Panc1 (cell line): ENCODE results near the gene HTT. TPM values are rescaled to one million over a fixed set of nuclear protein-coding genes. Genes with fewer than 3 reads are reported as not detected.

Experiments used
- ATAC-seq: fragments of 200-7000 bp; cut with Tn5 transposase; 2 replicates; pipeline ENCODE4 v1.9.1; 2020; ENCODE audit warnings: mild to moderate bottlenecking, moderate library complexity
- BruUV-seq: library from RNA; stranded (reverse); fragments of 400-500 nt; replicated peaks from 2 replicates; lab custom pipeline; 2021; lab: Mats Ljungman, UMichigan
- CTCF ChIA-PET: fragments of 300-600 bp; sonication (Branson Sonifier 250); formaldehyde crosslinking; loops from one replicate; lab custom pipeline; 2022; ENCODE audit warnings: antibody characterized with exemption; lab: Charles Lee
- POLR2A ChIA-PET: fragments of 300-600 bp; sonication (Branson Sonifier 250); formaldehyde crosslinking; loops from one replicate; lab custom pipeline; 2022; ENCODE audit warnings: antibody characterized with exemption; lab: Charles Lee
- DNase-seq: peaks from one replicate; pipeline ENCODE4 v3.0.0-alpha.2; 2010; ENCODE audit warnings: low read depth, low spot score
- H3K27ac ChIP-seq: 2 replicates; pipeline ENCODE4 v1.5.1; 2011; ENCODE audit warnings: mild to moderate bottlenecking, low read length, inconsistent platforms
- H3K27me3 ChIP-seq: fragments of 200-500 bp; sonication (Bioruptor generic); 2 replicates; pipeline ENCODE4 v1.6.0; 2014; ENCODE audit warnings: low read length, inconsistent platforms; ENCODE audit not compliant: control insufficient read depth, insufficient read depth
- H3K36me3 ChIP-seq: fragments of 200-500 bp; sonication (Bioruptor generic); 2 replicates; pipeline ENCODE4 v1.5.1; 2014; ENCODE audit warnings: inconsistent platforms, mild to moderate bottlenecking, low read length, moderate library complexity; ENCODE audit not compliant: control insufficient read depth, insufficient read depth
- H3K4me1 ChIP-seq: 2 replicates; pipeline ENCODE4 v1.5.1; 2011; ENCODE audit warnings: inconsistent platforms, mild to moderate bottlenecking, low read length, moderate library complexity; ENCODE audit not compliant: control insufficient read depth, insufficient read depth
- H3K4me3 ChIP-seq, 2 experiments: 2 replicates each; pipeline ENCODE4 v1.5.1; 2011 to 2012; ENCODE audit warnings: low read depth in 2 of 2, low read length in 2 of 2, mild to moderate bottlenecking in 2 of 2, inconsistent platforms in 1 of 2, moderate library complexity in 1 of 2
- H3K9me3 ChIP-seq: fragments of 200-500 bp; sonication (Bioruptor generic); 2 replicates; pipeline ENCODE4 v1.5.1; 2014; ENCODE audit warnings: low read depth, mild to moderate bottlenecking, inconsistent platforms, low read length, moderate library complexity; ENCODE audit not compliant: control insufficient read depth, insufficient read depth
- POLR2AphosphoS5 ChIP-seq: IDR thresholded peaks from 2 replicates; pipeline ENCODE4 v1.6.1; 2012; ENCODE audit warnings: mild to moderate bottlenecking, low read depth, low read length, moderate library complexity
- REST ChIP-seq, 2 experiments: IDR thresholded peaks; 2 replicates each; pipeline ENCODE4 v1.6.1; 2011 to 2012; ENCODE audit warnings: low read depth in 2 of 2, control low read depth in 1 of 2, low read length in 1 of 2, mild to moderate bottlenecking in 1 of 2, moderate library complexity in 1 of 2; ENCODE audit not compliant: insufficient read depth in 1 of 2
- SIN3A ChIP-seq: IDR thresholded peaks from 2 replicates; pipeline ENCODE4 v1.6.1; 2012; ENCODE audit warnings: low read depth, mild to moderate bottlenecking, low read length, moderate library complexity, borderline replicate concordance; ENCODE audit not compliant: insufficient read depth
- TCF7L2 ChIP-seq: IDR thresholded peaks from 2 replicates; pipeline ENCODE4 v1.6.1; 2011; ENCODE audit warnings: mild to moderate bottlenecking, low read depth, low read length, inconsistent platforms
- in situ Hi-C: cut with HindIII; loops from 2 replicates; pipeline ENCODE4 v1.10.0; 2016; ENCODE audit warnings: low sequenced_read_pairs, low pct_unique_long_range_greater_than_20kb
- intact Hi-C: fragments of 100-400 bp; cut with micrococcal nuclease; formaldehyde crosslinking; loops from one replicate; pipeline ENCODE4 v1.10.0; 2022; ENCODE audit not compliant: unreplicated experiment
- total RNA-seq: library from RNA; stranded (reverse); gene quantifications from one replicate; pipeline ENCODE4 v1.2.1, GENCODE V29; 2021; ENCODE audit not compliant: unreplicated experiment
- TF ChIP-seq, protein P1 (sequence below): fragments of 450-650 bp; IDR thresholded peaks from 2 replicates; pipeline ENCODE4 v1.5.1; 2017; ENCODE audit warnings: mild to moderate bottlenecking

HTT gene
- total RNA-seq, 1 experiment from 2014 or later, result 24.7 TPM

GRCh38 chr4:3239303-3239702, 164.8 kb downstream of the HTT start:
- ATAC-seq (no peak), DNase-seq (no peak)
- Histone ChIP-seq H3K4me3 (no peak overlapping the region), H3K27ac (no peak overlapping the region), H3K9me3 (no peaks in the 10 kb centered on the region), H3K4me1 (no peaks in the 10 kb centered on the region), H3K27me3 (no peaks in the 10 kb centered on the region), H3K36me3 (no peaks in the 10 kb centered on the region)
- ChIA-PET CTCF (no interaction called here), POLR2A (no interaction called here)
- intact Hi-C loops, result no loop called here
- in situ Hi-C loops, result no loop called here
- TF ChIP-seq SIN3A, result no peak
- TF ChIP-seq REST (IDR thresholded peaks at IDR 0.05; ENCODE audit: insufficient read depth in 1 of 2, low read depth in 2 of 2, low read length in 1 of 2), result no peak
- no peak for TF ChIP-seq POLR2AphosphoS5
- TF ChIP-seq TCF7L2, result no peak
- TF ChIP-seq, protein P1, sequence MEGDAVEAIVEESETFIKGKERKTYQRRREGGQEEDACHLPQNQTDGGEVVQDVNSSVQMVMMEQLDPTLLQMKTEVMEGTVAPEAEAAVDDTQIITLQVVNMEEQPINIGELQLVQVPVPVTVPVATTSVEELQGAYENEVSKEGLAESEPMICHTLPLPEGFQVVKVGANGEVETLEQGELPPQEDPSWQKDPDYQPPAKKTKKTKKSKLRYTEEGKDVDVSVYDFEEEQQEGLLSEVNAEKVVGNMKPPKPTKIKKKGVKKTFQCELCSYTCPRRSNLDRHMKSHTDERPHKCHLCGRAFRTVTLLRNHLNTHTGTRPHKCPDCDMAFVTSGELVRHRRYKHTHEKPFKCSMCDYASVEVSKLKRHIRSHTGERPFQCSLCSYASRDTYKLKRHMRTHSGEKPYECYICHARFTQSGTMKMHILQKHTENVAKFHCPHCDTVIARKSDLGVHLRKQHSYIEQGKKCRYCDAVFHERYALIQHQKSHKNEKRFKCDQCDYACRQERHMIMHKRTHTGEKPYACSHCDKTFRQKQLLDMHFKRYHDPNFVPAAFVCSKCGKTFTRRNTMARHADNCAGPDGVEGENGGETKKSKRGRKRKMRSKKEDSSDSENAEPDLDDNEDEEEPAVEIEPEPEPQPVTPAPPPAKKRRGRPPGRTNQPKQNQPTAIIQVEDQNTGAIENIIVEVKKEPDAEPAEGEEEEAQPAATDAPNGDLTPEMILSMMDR, result no peak
- BruUV-seq, result no TSS peak

DNA sequence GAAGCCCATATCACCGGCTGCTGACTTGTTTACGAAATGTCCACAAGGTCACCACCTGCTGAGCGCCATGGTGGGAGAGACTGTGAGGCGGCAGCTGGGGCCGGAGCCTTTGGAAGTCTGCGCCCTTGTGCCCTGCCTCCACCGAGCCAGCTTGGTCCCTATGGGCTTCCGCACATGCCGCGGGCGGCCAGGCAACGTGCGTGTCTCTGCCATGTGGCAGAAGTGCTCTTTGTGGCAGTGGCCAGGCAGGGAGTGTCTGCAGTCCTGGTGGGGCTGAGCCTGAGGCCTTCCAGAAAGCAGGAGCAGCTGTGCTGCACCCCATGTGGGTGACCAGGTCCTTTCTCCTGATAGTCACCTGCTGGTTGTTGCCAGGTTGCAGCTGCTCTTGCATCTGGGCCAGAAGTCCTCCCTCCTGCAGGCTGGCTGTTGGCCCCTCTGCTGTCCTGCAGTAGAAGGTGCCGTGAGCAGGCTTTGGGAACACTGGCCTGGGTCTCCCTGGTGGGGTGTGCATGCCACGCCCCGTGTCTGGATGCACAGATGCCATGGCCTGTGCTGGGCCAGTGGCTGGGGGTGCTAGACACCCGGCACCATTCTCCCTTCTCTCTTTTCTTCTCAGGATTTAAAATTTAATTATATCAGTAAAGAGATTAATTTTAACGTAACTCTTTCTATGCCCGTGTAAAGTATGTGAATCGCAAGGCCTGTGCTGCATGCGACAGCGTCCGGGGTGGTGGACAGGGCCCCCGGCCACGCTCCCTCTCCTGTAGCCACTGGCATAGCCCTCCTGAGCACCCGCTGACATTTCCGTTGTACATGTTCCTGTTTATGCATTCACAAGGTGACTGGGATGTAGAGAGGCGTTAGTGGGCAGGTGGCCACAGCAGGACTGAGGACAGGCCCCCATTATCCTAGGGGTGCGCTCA, 165.8 kb downstream of the HTT start:
- ATAC-seq (no peak), DNase-seq (no peak)
- TF ChIP-seq, protein P1, result no peak
- TF ChIP-seq TCF7L2, result no peak
- no peak for TF ChIP-seq SIN3A
- no peak for TF ChIP-seq REST (IDR thresholded peaks at IDR 0.05; ENCODE audit: insufficient read depth in 1 of 2, low read depth in 2 of 2, low read length in 1 of 2)
- no peak for TF ChIP-seq POLR2AphosphoS5
- intact Hi-C loops (no loop called here), in situ Hi-C loops (no loop called here)
- ChIA-PET POLR2A (no interaction called here), CTCF (no interaction called here)
- H3K36me3 ChIP-seq, result no peaks in the 10 kb centered on the region
- no peaks in the 10 kb centered on the region for H3K27me3 ChIP-seq
- no peak overlapping the region for H3K27ac ChIP-seq
- no TSS peak for BruUV-seq
- H3K4me3 ChIP-seq, result no peak overlapping the region
- no peaks in the 10 kb centered on the region for H3K4me1 ChIP-seq
- no peaks in the 10 kb centered on the region for H3K9me3 ChIP-seq
